ENCODE results near the gene MRPL55. TPM values are rescaled to one million over a fixed set of nuclear protein-coding genes. Genes with fewer than 3 reads are reported as not detected.

Gene MRPL55
- total RNA-seq, 1 donor from 2014 or later, result 56.9 TPM

DNA sequence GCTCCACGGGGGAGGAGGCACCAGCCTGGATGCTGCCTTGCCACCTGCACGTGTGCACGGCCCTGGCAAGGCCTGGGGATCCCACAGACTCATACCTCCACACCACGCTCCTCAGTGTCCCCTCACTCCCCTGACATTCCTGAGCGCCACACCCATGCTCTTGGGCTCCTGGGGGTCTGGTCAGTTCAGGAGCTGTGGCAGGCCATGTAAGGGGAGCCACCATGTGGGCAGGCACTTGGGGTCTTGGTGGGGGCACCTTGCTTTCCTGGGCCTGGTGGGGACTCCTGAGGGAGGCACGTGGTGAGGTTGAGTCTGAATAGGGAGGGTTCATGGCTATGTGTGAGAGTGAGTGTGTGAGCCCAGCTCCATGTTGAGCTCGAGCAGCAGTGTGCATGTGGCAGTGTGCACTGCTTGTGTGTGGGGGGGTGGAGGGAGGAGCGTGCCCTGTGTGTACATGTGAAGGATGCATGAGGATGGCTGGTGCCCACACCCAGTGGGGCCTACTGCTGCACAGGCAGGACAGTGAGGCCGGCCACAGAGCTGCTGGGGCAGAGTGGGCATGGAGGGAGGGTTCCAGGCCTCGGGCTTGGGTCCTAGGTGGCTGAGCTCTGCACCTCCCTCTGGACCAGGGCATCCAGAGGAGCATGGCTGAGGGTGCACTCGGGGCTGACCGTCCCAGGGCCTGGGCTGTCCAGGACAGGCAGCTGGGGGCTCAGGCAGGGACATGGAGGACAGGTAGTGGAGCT lies 42.3 kb upstream of the MRPL55 start:
- H3K4me1 Mint-ChIP-seq, result peaks cover 7% of the 10 kb centered on the region
- H3K27me3 Mint-ChIP-seq (ENCODE audit: low read depth), result no peaks in the 10 kb centered on the region
- TF ChIP-seq, protein P1, sequence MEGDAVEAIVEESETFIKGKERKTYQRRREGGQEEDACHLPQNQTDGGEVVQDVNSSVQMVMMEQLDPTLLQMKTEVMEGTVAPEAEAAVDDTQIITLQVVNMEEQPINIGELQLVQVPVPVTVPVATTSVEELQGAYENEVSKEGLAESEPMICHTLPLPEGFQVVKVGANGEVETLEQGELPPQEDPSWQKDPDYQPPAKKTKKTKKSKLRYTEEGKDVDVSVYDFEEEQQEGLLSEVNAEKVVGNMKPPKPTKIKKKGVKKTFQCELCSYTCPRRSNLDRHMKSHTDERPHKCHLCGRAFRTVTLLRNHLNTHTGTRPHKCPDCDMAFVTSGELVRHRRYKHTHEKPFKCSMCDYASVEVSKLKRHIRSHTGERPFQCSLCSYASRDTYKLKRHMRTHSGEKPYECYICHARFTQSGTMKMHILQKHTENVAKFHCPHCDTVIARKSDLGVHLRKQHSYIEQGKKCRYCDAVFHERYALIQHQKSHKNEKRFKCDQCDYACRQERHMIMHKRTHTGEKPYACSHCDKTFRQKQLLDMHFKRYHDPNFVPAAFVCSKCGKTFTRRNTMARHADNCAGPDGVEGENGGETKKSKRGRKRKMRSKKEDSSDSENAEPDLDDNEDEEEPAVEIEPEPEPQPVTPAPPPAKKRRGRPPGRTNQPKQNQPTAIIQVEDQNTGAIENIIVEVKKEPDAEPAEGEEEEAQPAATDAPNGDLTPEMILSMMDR (IDR thresholded peaks at IDR 0.05; ENCODE audit: unreplicated experiment), result no peak
- no peaks in the 10 kb centered on the region for H3K9me3 Mint-ChIP-seq
- H3K27ac Mint-ChIP-seq, result peak overlapping the region; percentile 72
- no peak overlapping the region for H3K4me3 Mint-ChIP-seq
- no peaks in the 10 kb centered on the region for H3K36me3 Mint-ChIP-seq
- DNase-seq (ENCODE audit: low spot score in 2 of 2, unreplicated experiment in 2 of 2), result no peak

DNA sequence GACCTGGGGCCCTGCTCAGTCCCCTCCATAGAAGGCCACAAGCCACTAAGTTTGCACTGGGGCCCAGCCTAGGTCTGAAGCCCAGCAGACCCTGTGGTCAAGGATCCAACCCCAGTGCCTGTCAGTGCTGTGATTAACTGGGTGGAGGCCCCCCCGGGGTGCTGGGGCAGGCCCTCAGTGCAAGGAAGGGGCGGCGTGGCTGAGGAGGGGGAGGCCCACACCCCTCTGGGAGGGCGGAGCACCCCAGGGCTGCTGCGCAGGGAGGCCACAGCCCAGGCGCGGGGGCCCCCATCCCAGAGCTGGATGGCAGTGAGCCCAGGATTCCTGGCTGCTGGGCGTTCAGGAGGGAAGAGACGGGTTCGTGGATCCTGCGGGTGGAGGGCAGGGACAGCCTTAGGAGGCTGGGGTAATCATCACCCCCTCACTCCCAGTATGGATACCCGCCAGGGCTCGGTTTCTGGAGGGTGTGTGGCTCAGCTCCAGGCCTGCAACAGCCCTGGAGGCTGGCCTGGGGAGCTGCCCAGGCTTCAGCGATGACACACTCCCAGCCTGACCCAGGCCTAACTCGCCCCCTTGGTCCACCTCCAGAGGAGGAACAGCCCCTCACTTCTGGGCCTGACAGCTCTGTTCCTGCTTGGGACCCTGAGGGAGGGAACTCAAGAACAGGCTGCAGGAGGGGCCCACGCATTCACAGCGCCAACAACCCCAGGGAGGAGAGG lies 41.5 kb upstream of the MRPL55 start:
- Mint-ChIP-seq H3K4me1 (peaks cover 7% of the 10 kb centered on the region), H3K27me3 (ENCODE audit: low read depth) (no peaks in the 10 kb centered on the region), H3K9me3 (no peaks in the 10 kb centered on the region), H3K27ac (peak overlapping the region; percentile 39), H3K4me3 (no peak overlapping the region), H3K36me3 (no peaks in the 10 kb centered on the region)
- DNase-seq (ENCODE audit: low spot score in 2 of 2, unreplicated experiment in 2 of 2), result peak in 1 of 2 experiments; percentile 21
- TF ChIP-seq, protein P1 (IDR thresholded peaks at IDR 0.05; ENCODE audit: unreplicated experiment), result no peak

DNA sequence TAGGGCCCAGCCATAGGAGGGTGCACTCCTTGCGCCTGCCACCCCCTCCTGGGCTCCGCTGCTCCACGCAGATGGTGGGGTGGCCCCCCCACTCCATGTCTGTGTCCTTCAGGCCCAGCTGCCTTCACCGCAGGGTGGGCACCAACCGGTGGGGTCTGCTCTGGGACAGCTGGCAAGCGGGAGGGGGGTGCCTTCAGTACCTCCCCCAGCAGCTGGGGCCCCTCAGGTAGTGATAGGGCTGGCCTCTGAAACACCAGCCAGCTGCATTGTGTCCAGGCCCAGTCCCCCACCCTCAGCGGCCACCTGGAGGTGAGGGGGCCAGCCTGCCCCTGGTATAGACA lies 41.0 kb upstream of the MRPL55 start:
- no peaks in the 10 kb centered on the region for H3K36me3 Mint-ChIP-seq
- H3K4me3 Mint-ChIP-seq, result no peak overlapping the region
- peaks cover 7% of the 10 kb centered on the region for H3K4me1 Mint-ChIP-seq
- TF ChIP-seq, protein P1 (IDR thresholded peaks at IDR 0.05; ENCODE audit: unreplicated experiment), result no peak
- no peak for DNase-seq (ENCODE audit: low spot score in 2 of 2, unreplicated experiment in 2 of 2)
- no peaks in the 10 kb centered on the region for H3K27me3 Mint-ChIP-seq (ENCODE audit: low read depth)
- H3K9me3 Mint-ChIP-seq, result no peaks in the 10 kb centered on the region
- H3K27ac Mint-ChIP-seq, result peak overlapping the region; percentile 30

DNA sequence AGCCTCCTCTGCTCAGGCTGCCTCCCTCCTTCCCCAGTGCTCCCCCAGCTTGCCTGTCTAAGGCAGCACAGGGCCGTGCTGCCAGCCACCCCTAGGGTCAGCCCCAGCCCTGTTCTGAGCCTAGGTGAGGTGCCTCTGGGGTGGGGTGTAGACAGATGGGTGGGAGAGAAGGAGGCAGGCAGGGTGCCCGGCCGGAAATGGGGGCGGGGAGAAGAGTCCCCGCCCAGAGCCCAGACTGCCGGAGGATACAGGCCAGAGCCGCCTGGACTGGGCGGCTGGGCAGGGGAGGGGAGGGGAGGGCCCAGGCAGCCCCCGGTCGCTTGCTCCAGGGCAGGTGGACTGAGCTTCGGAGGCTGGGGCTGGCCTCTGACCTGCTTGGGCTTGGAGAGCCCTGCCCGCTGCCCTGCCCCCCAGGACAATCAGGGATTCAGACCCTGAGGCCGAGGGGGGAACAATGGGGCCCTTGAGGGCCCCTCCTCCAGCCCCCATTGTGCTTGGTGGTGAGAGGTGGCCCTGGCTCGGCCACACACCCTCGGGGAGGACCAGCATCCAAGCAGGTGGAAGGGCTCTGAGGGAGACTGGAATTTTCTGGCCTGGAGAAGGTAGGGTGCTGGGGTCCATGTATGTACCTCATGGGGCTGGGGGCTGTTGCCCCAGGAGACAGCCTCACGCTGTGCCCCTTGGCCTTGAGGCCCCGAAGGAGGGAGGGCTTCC lies 40.5 kb upstream of the MRPL55 start, which contains the start of gene GJC2:
TSS of gene GJC2 (plus strand) at position 525 of the 714 bp plus-strand sequence. CDS start 7,829 bp downstream, outside the sequence.
- Mint-ChIP-seq H3K27me3 (ENCODE audit: low read depth) (no peaks in the 10 kb centered on the region), H3K9me3 (no peaks in the 10 kb centered on the region), H3K27ac (peak within 1 kb of the TSS; percentile 39), H3K36me3 (no peaks in the 10 kb centered on the region), H3K4me1 (peaks cover 7% of the 10 kb centered on the region), H3K4me3 (no peak within 1 kb of the TSS)
- peak in 1 of 2 experiments; percentile 18 for DNase-seq (ENCODE audit: low spot score in 2 of 2, unreplicated experiment in 2 of 2)
- TF ChIP-seq, protein P1 (IDR thresholded peaks at IDR 0.05; ENCODE audit: unreplicated experiment), result no peak

DNA sequence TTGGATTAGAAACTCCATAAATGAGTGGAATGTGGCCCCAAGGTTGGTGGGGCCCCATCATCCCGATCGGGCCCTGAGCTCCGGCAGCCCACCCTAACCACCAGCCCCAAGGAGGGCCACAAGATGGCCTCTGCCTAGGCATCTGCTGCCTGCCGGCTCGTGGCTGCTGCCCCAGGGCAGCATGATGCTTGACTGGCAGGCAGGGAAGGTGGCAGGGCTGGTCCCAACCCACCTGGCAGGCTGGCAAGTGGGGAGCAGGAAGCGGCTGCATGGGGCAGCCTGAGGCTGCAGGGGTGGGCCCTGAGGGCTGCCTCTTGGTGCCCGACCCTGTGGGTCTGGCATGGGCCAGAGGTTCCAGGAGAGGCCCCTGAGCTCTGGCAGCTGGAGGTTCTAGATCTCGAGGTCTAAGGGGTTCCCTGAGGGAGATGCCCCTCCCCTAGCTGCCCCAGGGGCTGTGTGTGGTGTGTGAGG lies 39.9 kb upstream of the MRPL55 start:
- H3K4me3 Mint-ChIP-seq, result no peak overlapping the region
- DNase-seq (ENCODE audit: low spot score in 2 of 2, unreplicated experiment in 2 of 2), result no peak

More for the DNA sequence above, 39.9 kb upstream of the MRPL55 start:
- H3K9me3 Mint-ChIP-seq, result no peaks in the 10 kb centered on the region
- H3K36me3 Mint-ChIP-seq, result no peaks in the 10 kb centered on the region
- peaks cover 7% of the 10 kb centered on the region for H3K4me1 Mint-ChIP-seq
- TF ChIP-seq, protein P1 (IDR thresholded peaks at IDR 0.05; ENCODE audit: unreplicated experiment), result no peak
- H3K27me3 Mint-ChIP-seq (ENCODE audit: low read depth), result no peaks in the 10 kb centered on the region
- no peak overlapping the region for H3K27ac Mint-ChIP-seq

Measured in mesothelial cell of epicardium (in vitro differentiated cells).